GM12891 (cell line): Measurements from ENCODE around the gene KASH5.

ENCODE experiments used
- POLR2A ChIP-seq: IDR thresholded peaks from 2 replicates; pipeline ENCODE4 v1.6.1; 2011; ENCODE audit warnings: low read depth, low read length, control low read depth
- POLR2AphosphoS5 ChIP-seq: IDR thresholded peaks from 2 replicates; pipeline ENCODE4 v1.6.1; 2011; ENCODE audit warnings: low read depth, low read length, control low read depth
- POU2F2 ChIP-seq: IDR thresholded peaks from 2 replicates; pipeline ENCODE4 v1.6.1; 2011; ENCODE audit warnings: low read depth, mild to moderate bottlenecking, control low read depth, low read length, moderate library complexity
- SPI1 ChIP-seq: IDR thresholded peaks from 2 replicates; pipeline ENCODE4 v1.6.1; 2011; ENCODE audit warnings: low read depth, low read length, control low read depth
- TAF1 ChIP-seq: IDR thresholded peaks from 2 replicates; pipeline ENCODE4 v1.6.1; 2011; ENCODE audit warnings: low read depth, low read length, control low read depth

DNA sequence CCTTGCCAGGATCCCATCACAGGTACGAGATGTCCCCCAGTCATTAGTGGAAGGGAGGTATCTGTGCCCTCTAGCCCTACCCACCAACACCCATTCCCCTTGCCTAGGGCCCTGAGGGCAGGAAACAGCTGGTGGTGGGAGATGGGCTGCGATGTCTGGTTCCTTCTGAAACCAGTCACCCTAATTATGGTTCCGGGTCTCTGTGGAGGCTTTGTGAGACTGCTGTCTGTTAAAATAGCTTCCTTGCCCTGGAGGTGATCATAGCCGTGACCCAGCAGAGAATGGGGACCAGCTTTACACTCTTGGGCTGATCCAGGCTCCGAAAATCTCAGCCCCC is 70.5 kb downstream of the KASH5 start:
- no peak for TF ChIP-seq POLR2AphosphoS5
- no peak for TF ChIP-seq POLR2A
- TF ChIP-seq TAF1: no peak
- TF ChIP-seq SPI1: no peak
- TF ChIP-seq POU2F2: no peak
